HG02642 (cell line): ENCODE results near the gene RTBDN.

ENCODE experiments used
- ATAC-seq: cut with Tn5 transposase; IDR thresholded peaks from one replicate; pipeline ENCODE4 v1.9.1; 2021; ENCODE audit warnings: mild to moderate bottlenecking; ENCODE audit not compliant: unreplicated experiment, poor library complexity

The RTBDN gene

DNA sequence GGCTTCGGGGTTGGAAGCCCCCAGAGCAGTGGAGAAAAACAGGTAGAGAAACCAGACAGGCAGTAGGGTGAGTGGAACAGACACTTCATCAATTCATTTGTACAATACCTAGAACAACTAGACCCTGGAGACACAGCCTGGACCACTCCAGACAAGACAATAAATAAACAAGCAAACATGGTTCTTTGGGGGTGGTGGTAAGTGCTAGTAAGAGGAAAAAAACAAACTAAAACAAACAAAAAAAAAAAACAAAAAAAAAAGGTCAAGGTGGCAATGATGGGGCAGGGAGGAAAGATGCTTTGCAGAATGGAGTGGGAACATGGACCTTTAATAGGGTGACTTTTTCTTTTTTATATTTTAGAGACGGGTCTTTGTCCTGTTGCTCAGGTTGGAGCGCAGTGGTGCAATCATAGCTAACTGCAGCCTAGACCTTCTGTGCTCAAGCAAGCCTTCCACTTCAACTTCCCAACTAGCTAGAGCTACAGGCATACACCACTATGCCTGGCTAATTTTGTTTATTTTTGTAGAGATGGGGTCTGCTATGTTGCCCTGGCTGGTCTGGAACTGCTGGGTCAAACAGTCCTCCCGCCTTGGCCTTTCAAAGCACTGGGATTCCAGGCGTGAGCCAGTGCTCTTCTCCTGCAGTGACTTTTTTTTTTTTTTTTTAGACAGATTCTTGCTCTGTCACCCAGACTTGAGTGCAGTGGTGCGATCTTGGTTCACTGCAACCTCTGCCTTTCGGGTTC lies 40.0 kb downstream of the RTBDN start:
- ATAC-seq = no peak

DNA sequence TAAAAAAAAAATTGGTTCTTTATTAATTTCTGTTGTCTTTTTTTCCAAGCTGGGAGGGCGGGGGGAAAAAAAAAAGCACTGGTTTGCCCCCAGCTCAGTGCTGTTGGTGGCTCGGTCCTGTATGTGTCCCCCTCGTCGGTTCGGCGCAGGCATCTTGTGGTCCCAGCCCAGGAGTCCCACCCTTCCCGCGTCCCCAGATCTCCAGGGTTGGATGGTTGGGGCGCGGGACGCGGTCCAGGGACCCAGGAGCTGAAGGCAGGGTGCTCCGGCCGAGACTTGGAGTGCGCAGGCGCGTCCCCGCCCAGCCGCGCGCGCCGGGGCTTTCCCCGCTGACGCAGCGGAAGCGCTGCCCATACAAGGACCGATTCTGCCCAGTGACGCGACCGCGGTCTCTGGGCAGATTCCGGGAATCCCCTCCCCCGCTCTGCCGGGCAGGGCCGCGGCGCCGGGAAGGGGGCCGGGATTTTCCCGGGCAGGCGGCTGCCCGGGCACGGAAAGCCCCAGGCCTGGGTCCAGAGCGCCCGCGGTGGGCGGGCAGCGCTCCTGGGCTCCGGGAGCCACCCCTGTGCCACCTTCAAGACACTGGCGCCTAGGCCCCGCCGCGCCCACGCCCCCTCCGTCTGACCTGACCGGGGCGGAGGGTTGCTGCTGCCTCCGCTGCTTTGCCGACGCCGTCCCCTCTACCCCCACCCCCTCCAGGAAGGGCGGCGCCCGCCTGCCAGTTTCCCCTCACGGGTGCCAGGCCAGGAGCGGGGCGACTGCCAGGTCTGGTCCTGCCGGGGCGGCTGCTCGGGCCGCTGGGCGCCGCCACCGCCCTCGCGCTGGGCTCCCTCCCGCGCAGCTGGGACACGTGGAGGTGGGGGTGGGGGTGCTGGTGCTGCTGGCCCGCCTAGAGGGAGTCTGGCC lies 40.8 kb downstream of the RTBDN start:
- ATAC-seq = peak; percentile 40

DNA sequence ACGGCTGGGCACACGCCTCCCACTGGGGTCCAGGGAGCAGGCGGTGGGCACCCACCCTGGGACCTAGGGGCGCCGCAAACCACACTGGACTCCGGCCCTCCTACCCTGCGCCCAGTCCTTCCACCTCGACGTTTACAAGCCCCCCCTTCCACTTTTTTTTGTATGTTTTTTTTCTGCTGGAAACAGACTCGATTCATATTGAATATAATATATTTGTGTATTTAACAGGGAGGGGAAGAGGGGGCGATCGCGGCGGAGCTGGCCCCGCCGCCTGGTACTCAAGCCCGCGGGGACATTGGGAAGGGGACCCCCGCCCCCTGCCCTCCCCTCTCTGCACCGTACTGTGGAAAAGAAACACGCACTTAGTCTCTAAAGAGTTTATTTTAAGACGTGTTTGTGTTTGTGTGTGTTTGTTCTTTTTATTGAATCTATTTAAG lies 41.5 kb downstream of the RTBDN start:
- ATAC-seq = no peak

DNA sequence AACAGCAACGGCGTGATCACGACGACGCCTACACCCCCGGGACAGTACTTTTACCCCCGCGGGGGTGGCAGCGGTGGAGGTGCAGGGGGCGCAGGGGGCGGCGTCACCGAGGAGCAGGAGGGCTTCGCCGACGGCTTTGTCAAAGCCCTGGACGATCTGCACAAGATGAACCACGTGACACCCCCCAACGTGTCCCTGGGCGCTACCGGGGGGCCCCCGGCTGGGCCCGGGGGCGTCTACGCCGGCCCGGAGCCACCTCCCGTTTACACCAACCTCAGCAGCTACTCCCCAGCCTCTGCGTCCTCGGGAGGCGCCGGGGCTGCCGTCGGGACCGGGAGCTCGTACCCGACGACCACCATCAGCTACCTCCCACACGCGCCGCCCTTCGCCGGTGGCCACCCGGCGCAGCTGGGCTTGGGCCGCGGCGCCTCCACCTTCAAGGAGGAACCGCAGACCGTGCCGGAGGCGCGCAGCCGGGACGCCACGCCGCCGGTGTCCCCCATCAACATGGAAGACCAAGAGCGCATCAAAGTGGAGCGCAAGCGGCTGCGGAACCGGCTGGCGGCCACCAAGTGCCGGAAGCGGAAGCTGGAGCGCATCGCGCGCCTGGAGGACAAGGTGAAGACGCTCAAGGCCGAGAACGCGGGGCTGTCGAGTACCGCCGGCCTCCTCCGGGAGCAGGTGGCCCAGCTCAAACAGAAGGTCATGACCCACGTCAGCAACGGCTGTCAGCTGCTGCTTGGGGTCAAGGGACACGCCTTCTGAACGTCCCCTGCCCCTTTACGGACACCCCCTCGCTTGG lies 42.1 kb downstream of the RTBDN start:
- ATAC-seq = no peak

DNA sequence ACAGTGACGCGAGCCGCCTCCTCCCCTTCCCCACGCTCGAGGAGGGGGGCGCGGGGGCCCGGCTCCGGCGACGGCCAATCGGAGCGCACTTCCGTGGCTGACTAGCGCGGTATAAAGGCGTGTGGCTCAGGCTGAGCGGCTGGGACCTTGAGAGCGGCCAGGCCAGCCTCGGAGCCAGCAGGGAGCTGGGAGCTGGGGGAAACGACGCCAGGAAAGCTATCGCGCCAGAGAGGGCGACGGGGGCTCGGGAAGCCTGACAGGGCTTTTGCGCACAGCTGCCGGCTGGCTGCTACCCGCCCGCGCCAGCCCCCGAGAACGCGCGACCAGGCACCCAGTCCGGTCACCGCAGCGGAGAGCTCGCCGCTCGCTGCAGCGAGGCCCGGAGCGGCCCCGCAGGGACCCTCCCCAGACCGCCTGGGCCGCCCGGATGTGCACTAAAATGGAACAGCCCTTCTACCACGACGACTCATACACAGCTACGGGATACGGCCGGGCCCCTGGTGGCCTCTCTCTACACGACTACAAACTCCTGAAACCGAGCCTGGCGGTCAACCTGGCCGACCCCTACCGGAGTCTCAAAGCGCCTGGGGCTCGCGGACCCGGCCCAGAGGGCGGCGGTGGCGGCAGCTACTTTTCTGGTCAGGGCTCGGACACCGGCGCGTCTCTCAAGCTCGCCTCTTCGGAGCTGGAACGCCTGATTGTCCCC lies 42.9 kb downstream of the RTBDN start, which contains the start of gene JUNB:
Gene JUNB (plus strand): TSS at position 142 of the 706 bp plus-strand sequence. CDS start 286 bp downstream, at position 428.
- ATAC-seq = peak; percentile 36

DNA sequence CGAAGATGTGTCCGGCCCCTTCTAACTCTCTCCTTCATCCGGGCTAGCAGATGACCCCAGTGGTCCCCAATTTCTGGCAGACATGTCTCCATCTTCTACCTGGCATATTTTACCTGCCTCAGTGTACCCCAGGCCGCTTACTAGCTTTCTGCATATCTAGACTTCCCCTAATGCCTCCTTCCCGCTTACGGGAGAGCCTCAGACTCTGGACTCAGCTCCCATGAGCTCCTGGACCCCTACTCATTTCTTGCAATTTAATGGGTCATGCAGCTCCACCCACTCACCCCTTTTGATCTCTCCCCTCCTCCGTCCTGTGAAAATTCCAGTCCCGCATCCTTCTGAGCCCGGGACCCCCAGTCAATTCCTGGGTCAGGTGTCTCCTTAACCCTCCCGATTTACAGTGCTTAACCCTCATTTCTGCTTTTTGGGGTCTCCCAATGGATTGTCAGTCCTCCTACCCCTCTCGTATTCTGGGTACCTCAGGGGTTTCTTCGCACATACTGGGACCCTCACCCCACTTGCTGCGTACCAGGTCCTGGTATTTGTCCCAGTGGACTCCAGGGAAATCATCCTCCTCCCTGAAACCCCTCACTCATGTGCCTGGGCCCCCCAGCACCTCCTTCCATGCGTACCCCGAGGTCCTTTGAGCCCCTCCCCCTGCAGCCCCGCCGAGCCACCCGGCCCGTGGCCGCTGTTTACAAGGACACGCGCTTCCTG lies 43.6 kb downstream of the RTBDN start:
- no peak for ATAC-seq

DNA sequence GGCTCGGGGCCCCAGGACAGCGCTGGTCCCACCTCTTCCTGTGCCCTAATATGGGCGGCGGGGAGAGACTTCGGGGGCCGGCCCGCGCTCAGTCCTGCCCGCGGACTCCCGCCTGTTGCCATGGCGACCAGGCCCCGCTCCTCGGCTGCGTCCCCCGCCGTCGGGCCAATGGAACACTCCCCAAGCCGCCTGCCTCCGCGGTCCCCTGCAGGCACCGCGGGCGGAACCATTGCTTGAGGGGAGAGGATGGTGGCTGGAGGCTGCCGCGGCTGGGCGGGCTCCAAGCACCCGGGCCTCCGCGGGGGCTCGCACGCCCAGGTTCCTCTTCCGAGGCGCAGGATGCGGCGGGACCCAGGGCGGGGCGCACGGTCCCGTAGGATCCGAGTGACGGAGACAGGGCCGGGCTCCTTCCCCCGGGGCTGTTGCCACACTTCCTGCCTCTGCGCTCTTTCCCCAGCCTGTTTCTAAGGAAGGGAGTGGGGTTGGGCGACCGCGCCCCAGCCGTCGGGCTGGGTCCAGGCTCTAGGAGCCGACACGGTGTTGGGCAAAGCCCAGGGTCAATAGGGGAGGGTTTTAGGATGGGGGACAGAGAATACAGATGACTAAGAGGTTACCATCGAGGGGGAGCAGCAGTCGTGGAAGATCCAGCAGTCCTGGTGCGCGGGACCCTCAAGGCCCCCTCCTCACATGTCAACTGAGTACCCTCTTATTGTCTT lies 44.3 kb downstream of the RTBDN start:
- peak; percentile 44 for ATAC-seq

DNA sequence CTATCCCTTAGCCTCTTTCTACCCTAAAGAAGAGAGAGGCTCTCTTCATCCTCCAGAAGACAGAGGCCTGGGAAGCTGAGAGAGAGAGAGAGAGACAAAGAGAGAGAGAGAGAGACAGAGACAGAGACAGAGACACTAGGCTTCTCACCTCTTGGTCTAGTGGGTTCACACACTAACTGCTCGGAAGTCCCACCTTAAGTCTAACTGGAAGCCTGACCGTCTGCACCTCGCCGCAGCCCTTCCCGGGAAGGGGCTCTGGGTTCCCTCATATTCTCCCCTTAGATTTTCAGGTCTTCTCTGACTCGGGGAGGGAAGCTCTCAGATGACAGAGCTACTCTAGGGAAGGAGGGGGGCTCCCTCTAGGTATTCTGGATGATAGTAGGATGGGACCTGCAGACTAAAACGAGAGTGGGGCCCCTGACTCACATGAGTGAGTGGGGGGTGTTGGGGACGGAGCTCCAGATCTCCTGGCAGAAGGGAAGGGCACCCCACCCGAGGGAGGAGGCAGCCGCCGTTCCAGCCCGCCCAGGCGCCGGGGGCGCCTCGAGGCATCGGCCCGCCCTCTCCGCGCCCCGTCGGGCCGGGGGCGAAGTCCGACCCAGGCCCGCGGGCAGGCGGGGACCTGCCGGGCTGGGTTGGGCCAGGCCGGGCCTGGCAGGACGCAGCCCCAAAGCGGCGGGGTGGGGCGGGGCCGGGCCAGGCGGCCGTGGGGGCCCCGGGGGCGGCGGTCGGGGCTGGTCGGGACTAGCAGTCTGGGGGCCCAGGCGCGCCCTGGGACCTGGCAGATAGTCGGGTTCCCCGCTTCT lies 45.1 kb downstream of the RTBDN start:
- no peak for ATAC-seq

DNA sequence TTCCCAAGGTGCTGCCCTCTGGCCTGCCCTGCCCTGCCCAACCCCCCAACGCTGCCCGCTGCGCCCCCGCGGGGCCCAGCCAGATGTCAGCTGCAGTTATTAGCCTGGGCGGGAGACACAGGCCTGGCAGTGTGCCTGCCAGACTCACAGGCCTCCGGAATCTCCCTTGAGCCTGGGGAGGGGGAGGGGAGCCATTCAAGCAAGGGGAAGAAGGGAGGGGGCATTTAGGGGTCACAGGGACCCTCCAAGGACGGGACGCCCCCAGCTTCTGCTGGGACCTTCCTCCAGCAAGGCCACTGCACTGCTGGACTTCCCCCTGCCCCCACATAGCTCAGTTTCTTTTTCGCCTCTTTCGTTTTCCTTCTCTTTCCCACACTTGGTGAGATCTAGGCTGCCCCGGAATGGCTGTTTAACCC lies 45.7 kb downstream of the RTBDN start:
- no peak for ATAC-seq

DNA sequence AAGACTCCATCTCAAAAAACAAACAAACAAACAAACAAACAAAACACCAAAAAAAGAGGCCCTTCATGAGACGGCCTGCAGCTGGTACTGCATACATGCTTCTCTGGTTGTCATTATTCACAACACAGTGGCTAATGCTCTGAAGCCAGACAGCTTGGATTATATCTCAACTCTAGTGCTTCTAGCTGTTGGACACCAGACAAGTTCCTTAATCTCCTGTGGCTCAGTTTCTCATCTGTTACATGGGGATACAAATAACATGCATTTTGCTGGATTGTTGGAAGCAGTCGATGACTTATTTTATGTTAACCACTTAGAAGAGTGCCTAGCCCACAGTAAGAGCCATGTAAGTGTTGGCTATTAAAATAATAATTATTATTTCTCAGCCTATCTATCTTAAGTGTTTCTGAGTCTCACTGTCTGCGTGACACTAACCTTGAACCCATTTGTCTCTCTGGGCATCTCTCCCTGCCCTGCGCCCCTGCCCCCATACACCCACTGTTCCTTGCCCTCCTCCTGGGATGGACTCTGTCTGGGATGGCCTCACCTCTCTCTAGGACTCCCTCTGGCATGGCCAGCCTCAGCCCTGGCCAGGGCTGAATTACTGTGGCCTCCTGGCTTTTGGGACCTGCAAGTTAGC lies 46.2 kb downstream of the RTBDN start:
- no peak for ATAC-seq

DNA sequence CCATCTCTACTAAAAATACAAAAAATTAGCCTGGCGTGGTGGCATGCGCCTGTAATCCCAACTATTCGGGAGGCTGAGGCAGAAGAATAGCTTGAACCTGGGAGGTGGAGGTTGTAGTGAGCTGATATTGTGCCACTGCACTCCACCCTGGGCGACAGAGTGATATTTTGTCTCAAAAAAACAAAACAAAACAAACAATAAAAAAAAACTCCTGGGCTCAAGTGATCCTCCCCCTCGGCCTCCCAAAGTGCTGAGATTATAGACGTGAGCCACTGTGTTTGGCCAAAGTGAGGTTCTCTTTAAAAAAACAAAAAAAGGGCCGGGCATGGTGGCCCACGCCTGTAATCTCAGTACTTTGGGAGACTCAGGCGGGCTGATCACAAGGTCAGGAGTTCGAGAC lies 46.9 kb downstream of the RTBDN start:
- no peak for ATAC-seq

DNA sequence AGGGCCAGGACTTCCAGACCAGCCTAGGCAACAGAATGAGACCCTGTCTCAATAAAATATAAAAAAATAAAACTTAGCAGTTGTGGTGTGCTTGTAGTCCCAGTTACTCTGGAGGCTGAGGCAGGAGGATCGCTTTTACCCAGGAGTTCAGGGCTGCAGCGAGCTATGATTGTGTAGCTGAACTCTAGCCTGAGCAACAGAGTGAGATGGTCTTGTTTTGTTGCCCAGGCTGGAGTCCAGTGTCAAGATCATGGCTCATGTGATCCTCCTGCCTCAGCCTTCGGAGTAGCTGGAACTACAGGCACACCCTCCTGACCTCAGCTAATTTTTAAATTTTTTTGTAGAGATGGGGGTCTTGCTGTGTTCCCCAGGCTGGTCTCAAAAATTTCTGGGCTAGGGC lies 47.4 kb downstream of the RTBDN start:
- no peak for ATAC-seq

DNA sequence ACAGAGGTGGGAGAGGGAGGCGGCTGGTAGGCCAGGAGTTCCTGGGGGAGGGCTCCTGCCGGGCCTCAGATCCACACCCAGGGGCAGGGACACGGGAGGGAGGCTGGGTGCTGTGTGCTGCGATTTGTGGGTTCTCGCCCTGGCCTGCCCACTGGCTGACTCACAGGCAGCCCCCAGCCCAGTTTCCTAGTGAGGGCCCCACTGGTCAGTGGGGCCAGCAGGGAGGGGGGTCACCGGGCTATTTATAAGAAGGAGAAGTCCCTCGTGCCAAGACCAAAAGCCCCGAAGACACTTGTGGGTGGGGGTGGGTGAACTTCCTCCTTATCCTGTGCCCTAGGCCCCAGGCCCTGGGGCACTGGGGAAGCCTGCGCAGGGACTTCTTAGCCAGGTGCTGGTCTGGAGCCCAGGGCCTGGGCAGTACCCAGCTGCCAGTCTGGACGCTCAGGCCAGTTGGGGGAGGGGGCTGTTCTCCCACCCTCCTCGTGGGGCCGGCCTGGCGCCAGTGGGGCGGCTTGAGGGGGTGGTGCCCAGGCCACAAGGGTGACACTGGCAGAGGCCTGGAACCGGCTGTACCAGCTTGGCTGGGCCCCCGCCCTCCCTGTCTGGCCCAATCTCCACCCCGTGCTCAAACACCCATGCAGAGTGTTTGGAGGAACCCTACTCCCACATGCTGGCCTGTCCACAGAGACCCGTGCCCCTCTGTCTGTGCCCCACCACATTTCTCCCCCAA lies 48.1 kb downstream of the RTBDN start:
- ATAC-seq = no peak

DNA sequence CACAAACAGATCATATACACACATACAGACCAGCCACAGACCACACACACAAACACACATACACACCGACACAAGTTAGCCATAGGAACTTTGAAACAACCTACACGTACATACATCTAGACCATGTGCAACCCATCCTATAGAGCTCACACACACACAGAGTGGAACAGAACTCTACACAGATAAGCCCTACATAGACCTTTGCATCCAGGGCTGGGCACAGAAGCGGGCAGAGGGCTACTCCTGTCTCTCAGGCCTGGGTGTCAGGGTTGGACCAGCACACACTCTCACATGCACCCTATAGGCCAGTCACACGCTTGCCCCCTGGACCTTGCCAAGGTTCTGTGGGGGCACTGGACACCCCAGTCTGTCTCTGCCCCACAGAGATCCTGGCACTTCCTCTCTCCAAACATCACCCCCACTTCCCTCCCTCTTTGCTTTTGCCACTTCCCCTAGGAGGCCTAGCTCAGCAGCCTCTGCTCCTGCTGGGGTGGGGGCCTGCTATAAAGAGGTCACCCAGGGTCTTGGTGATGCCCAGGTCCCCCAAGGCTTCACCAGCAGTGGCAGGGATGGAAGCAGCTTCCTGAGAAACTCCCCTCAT lies 48.8 kb downstream of the RTBDN start:
- no peak for ATAC-seq

DNA sequence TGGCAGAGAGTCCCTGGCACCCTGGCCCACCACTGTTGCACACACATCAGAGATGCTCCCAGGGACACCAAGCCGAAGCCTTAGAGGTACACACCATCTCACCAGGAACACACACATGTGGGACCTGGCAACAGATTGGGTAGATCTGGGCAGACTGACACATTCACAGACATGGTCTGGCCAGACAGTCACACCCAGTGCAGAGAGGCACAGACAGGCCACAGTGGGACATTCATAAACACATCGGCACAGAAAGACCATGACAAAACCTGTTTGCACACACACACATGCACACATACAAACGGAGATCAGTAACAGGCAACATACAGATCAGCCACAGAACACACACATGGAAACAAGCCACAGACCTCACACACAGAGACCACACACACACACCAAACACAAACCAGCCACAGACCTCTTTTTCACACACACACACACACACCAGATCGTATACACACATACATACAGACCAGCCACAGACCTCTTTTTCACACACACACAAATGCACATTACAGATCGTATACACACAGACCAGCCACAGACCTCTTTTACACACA lies 49.4 kb downstream of the RTBDN start:
- ATAC-seq = no peak

DNA sequence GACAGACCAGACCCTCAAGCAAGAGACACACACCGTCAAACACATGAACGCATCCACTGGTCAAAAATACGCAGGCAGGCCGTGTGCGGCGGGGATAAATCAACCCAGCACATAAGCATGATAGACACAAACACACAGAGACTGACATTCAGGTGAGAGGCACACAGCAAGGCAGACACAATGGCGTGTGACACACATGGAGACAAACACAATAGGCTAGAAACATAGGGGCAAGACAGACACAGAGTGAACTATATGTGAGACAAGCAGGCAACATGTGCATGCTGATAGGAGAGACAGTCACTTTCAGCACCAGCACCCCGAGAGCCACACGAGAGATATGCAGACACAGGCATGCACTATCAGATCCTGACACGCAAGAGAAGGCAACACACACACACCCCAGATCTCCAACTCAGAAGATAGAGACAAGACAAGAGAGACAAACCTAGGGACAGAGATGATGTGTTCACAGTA lies 49.9 kb downstream of the RTBDN start:
- ATAC-seq = no peak
